GM12873 (cell line): ENCODE data around the gene SNAI1.

Experiments used
- TF ChIP-seq, protein P1 (sequence below): IDR thresholded peaks from 2 replicates; pipeline ENCODE4 v1.5.1; 2012; ENCODE audit warnings: low read depth, mild to moderate bottlenecking, moderate library complexity, low read length, control low read depth; ENCODE audit not compliant: insufficient read depth; ENCODE audit errors: missing control alignments

Gene SNAI1

GRCh38 chr20:50005471-50005981 lies 22.7 kb downstream of the SNAI1 start:
- TF ChIP-seq, protein P1, sequence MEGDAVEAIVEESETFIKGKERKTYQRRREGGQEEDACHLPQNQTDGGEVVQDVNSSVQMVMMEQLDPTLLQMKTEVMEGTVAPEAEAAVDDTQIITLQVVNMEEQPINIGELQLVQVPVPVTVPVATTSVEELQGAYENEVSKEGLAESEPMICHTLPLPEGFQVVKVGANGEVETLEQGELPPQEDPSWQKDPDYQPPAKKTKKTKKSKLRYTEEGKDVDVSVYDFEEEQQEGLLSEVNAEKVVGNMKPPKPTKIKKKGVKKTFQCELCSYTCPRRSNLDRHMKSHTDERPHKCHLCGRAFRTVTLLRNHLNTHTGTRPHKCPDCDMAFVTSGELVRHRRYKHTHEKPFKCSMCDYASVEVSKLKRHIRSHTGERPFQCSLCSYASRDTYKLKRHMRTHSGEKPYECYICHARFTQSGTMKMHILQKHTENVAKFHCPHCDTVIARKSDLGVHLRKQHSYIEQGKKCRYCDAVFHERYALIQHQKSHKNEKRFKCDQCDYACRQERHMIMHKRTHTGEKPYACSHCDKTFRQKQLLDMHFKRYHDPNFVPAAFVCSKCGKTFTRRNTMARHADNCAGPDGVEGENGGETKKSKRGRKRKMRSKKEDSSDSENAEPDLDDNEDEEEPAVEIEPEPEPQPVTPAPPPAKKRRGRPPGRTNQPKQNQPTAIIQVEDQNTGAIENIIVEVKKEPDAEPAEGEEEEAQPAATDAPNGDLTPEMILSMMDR, result no peak

DNA sequence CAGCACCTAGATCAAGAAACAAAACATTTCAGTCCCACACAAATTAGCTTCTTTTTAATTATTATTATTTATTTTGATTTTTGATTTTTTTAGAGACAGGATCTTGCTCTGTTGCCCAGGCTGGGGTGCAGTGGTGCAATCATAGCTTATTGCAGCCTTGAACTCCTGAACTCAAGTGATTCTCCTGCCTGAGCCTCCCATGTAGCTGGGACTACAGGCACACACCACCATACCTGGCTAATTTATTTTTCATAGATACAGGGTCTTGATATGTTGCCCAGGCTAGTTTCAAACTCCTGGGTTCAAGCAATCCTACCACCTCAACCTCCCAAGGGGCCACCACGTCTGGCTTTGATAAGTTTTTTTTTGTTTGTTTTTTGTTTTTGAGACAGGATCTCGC lies 24.6 kb downstream of the SNAI1 start:
- TF ChIP-seq, protein P1, result no peak

DNA sequence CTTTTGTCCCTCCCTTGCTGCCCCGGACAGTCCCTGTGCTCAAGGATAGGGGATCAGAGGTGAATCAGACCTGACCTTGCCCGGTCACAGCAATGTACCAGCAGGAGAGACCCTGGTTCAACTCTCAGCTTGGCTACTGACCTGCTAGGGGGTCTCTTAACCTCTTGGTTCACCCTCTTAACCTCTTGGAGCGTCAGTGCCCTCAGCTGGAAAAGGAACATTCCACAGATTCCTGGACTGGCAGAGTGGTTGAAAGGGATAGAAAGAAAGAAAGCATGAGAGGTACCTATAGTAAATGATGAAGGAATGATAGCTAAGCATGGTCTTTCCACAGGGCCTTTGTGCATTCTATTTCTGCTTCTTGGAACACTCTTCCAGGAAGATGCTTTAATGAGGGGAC lies 25.2 kb downstream of the SNAI1 start:
- TF ChIP-seq, protein P1, result no peak

- TF ChIP-seq, protein P1, result no peak
Observed at GRCh38 chr20:50009521-50010454, 27.0 kb downstream of the SNAI1 start.

GRCh38 chr20:50012282-50013263 lies 29.8 kb downstream of the SNAI1 start:
- TF ChIP-seq, protein P1, result peak; percentile 22

DNA sequence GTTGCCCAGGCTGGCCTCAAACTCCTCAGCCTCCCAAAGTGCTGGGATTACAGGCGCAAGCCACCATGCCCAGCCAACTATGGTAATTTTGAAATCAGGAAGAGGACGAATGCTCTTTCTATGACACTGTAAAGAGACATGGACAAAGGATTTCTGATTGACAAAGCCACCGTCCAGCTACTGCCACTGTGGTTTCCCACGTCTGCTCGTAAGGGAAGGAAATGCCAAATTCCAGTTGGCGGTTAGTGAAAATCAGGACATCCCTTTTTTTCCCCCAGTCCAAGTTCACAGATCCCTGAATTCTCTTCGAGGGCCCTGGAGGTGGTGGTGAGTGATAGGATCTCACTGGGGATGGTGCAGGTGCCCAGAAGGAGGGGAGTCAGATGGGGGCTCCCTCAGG lies 31.2 kb downstream of the SNAI1 start:
- TF ChIP-seq, protein P1, result no peak
